IMR-90 (cell line): ENCODE results near the gene AGBL1. TPM values are rescaled to one million over a fixed set of nuclear protein-coding genes. Genes with fewer than 3 reads are reported as not detected.

Experiments used
- ATAC-seq: fragments of 200-7000 bp; cut with Tn5 transposase; 2 replicates; pipeline ENCODE4 v1.9.1; 2020; ENCODE audit warnings: low read depth, mild to moderate bottlenecking, moderate library complexity
- BruUV-seq: library from RNA; stranded (reverse); fragments of 400-500 nt; replicated peaks from 2 replicates; lab custom pipeline; 2021; lab: Mats Ljungman, UMichigan
- CTCF ChIA-PET: fragments of 300-600 bp; formaldehyde crosslinking; extraction: SDS; loops from one replicate; lab custom pipeline; 2021; ENCODE audit warnings: antibody characterized with exemption; lab: Yijun Ruan, JAX
- POLR2A ChIA-PET: fragments of 300-600 bp; sonication (Branson Sonifier 250); formaldehyde crosslinking; loops from one replicate; lab custom pipeline; 2022; ENCODE audit warnings: antibody characterized with exemption; ENCODE audit not compliant: unreplicated experiment; lab: Charles Lee
- DNase-seq: peaks from one replicate; pipeline ENCODE4 v3.0.0; 2013
- H2AFZ ChIP-seq: replicated peaks from 2 replicates; pipeline ENCODE3; 2013; ENCODE audit warnings: low read length, mild to moderate bottlenecking; ENCODE audit not compliant: poor library complexity
- H2AK5ac ChIP-seq: 2 replicates; pipeline ENCODE4 v1.6.1; 2013; ENCODE audit warnings: low read depth, low read length, inconsistent platforms
- H2AK9ac ChIP-seq: replicated peaks from 2 replicates; pipeline ENCODE3; 2013; ENCODE audit warnings: mild to moderate bottlenecking, low read depth, low read length, moderate library complexity; ENCODE audit not compliant: poor library complexity
- H2BK120ac ChIP-seq: 2 replicates; pipeline ENCODE4 v1.6.1; 2013; ENCODE audit warnings: low read depth, low read length, inconsistent platforms
- H2BK15ac ChIP-seq: 3 replicates; pipeline ENCODE4 v1.6.1; 2013; ENCODE audit warnings: low read depth, low read length, inconsistent platforms
- H2BK20ac ChIP-seq: 2 replicates; pipeline ENCODE4 v1.6.1; 2013; ENCODE audit warnings: low read depth, mild to moderate bottlenecking, inconsistent platforms, low read length, moderate library complexity
- H2BK5ac ChIP-seq: 2 replicates; pipeline ENCODE4 v1.6.1; 2013; ENCODE audit warnings: mild to moderate bottlenecking, low read depth, low read length, inconsistent platforms; ENCODE audit not compliant: poor library complexity, severe bottlenecking
- H3K14ac ChIP-seq: replicated peaks from 2 replicates; pipeline ENCODE4 v1.6.1; 2013; ENCODE audit warnings: low read depth, low read length, inconsistent platforms
- H3K18ac ChIP-seq: 2 replicates; pipeline ENCODE4 v1.6.1; 2013; ENCODE audit warnings: low read depth, low read length, control low read depth
- H3K23ac ChIP-seq: 2 replicates; pipeline ENCODE4 v1.6.1; 2013; ENCODE audit warnings: low read depth, low read length, inconsistent platforms
- H3K27ac ChIP-seq: 2 replicates; pipeline ENCODE4 v1.5.1; 2013; ENCODE audit warnings: mild to moderate bottlenecking, control low read depth, low read length; ENCODE audit not compliant: insufficient read depth
- H3K27me3 ChIP-seq: 2 replicates; pipeline ENCODE4 v1.6.1; 2013; ENCODE audit warnings: low read length; ENCODE audit not compliant: control insufficient read depth, insufficient read depth
- H3K36me3 ChIP-seq: 2 replicates; pipeline ENCODE4 v1.6.1; 2013; ENCODE audit warnings: low read length, mixed read lengths; ENCODE audit not compliant: control insufficient read depth, insufficient read depth
- H3K4ac ChIP-seq: 2 replicates; pipeline ENCODE4 v1.6.1; 2013; ENCODE audit warnings: low read depth, low read length, inconsistent platforms
- H3K4me1 ChIP-seq: 2 replicates; pipeline ENCODE4 v1.6.1; 2013; ENCODE audit warnings: low read length, mixed read lengths; ENCODE audit not compliant: control insufficient read depth, insufficient read depth
- H3K4me2 ChIP-seq: 2 replicates; pipeline ENCODE4 v1.6.1; 2013; ENCODE audit warnings: low read depth, mild to moderate bottlenecking, control low read depth, low read length, moderate library complexity
- H3K4me3 ChIP-seq: 2 replicates; pipeline ENCODE4 v1.5.1; 2013; ENCODE audit warnings: low read depth, mild to moderate bottlenecking, control low read depth, low read length, moderate library complexity; ENCODE audit not compliant: insufficient read depth
- H3K56ac ChIP-seq: 2 replicates; pipeline ENCODE4 v1.6.1; 2013; ENCODE audit warnings: low read length, inconsistent platforms; ENCODE audit not compliant: insufficient read depth; ENCODE audit errors: extremely low read depth
- H3K79me1 ChIP-seq, 2 experiments: 2 replicates each; pipeline ENCODE4 v1.6.1; 2013; ENCODE audit warnings: low read length in 2 of 2, inconsistent platforms in 1 of 2, low read depth in 1 of 2
- H3K9ac ChIP-seq: 2 replicates; pipeline ENCODE4 v1.6.1; 2013; ENCODE audit warnings: low read depth, low read length, control low read depth
- H3K9me1 ChIP-seq: 2 replicates; pipeline ENCODE4 v1.6.1; 2013; ENCODE audit warnings: low read length, inconsistent platforms; ENCODE audit not compliant: insufficient read depth
- H3K9me3 ChIP-seq: 2 replicates; pipeline ENCODE4 v1.6.1; 2013; ENCODE audit warnings: low read length; ENCODE audit not compliant: control insufficient read depth, insufficient read depth
- H4K20me1 ChIP-seq: 2 replicates; pipeline ENCODE4 v1.6.1; 2013; ENCODE audit warnings: low read length, inconsistent platforms; ENCODE audit not compliant: insufficient read depth
- H4K5ac ChIP-seq: 2 replicates; pipeline ENCODE4 v1.6.1; 2013; ENCODE audit warnings: mild to moderate bottlenecking, low read depth, low read length, control low read depth
- H4K8ac ChIP-seq, 2 experiments: 2 replicates each; pipeline ENCODE4 v1.6.1; 2013; ENCODE audit warnings: low read depth in 2 of 2, low read length in 2 of 2, control low read depth in 1 of 2, inconsistent platforms in 1 of 2
- H4K91ac ChIP-seq: 2 replicates; pipeline ENCODE4 v1.6.1; 2013; ENCODE audit warnings: low read depth, low read length, inconsistent platforms; ENCODE audit not compliant: insufficient read depth
- BHLHE40 ChIP-seq: fragments of 150-350 bp; IDR thresholded peaks from 2 replicates; pipeline ENCODE4 v1.6.1; 2016; ENCODE audit warnings: mild to moderate bottlenecking, low read depth, low read length
- CEBPB ChIP-seq: IDR thresholded peaks from 2 replicates; pipeline ENCODE4 v1.6.1; 2012; ENCODE audit warnings: low read depth, low read length, improper control_type of control experiment
- CHD1 ChIP-seq: IDR thresholded peaks from 2 replicates; pipeline ENCODE4 v1.6.1; 2012; ENCODE audit warnings: low read depth, low read length, improper control_type of control experiment
- FOS ChIP-seq: fragments of 150-350 bp; IDR thresholded peaks from 2 replicates; pipeline ENCODE4 v1.6.1; 2016; ENCODE audit warnings: low read depth, low read length
- MAFK ChIP-seq: IDR thresholded peaks from 2 replicates; pipeline ENCODE4 v1.6.1; 2012; ENCODE audit warnings: low read depth, low read length, improper control_type of control experiment
- MAZ ChIP-seq: IDR thresholded peaks from 2 replicates; pipeline ENCODE4 v1.6.1; 2012; ENCODE audit warnings: low read depth, mild to moderate bottlenecking, low read length, improper control_type of control experiment, moderate library complexity, borderline replicate concordance
- MXI1 ChIP-seq: IDR thresholded peaks from 2 replicates; pipeline ENCODE4 v1.6.1; 2012; ENCODE audit warnings: low read depth, mild to moderate bottlenecking, low read length, moderate library complexity, borderline replicate concordance
- NFE2L2 ChIP-seq: fragments of 150-350 bp; IDR thresholded peaks from 2 replicates; pipeline ENCODE4 v1.6.1; 2016; ENCODE audit warnings: low read depth, mild to moderate bottlenecking, low read length
- POLR2A ChIP-seq: IDR thresholded peaks from 2 replicates; pipeline ENCODE4 v1.6.1; 2012; ENCODE audit warnings: mild to moderate bottlenecking, low read depth, low read length
- RAD21 ChIP-seq: IDR thresholded peaks from 2 replicates; pipeline ENCODE4 v1.6.1; 2012; ENCODE audit warnings: low read length, improper control_type of control experiment
- RCOR1 ChIP-seq: IDR thresholded peaks from 2 replicates; pipeline ENCODE4 v1.6.1; 2012; ENCODE audit warnings: mild to moderate bottlenecking, low read length, improper control_type of control experiment; ENCODE audit not compliant: insufficient replicate concordance
- RFX5 ChIP-seq: IDR thresholded peaks from 2 replicates; pipeline ENCODE4 v1.8.0; 2012; ENCODE audit warnings: low read depth, mild to moderate bottlenecking, low read length, moderate library complexity
- SMC3 ChIP-seq: fragments of 150-350 bp; IDR thresholded peaks from 2 replicates; pipeline ENCODE4 v1.6.1; 2016; ENCODE audit warnings: low read depth, mild to moderate bottlenecking, antibody characterized with exemption, low read length, moderate library complexity
- USF2 ChIP-seq: fragments of 150-350 bp; IDR thresholded peaks from 2 replicates; pipeline ENCODE4 v1.6.1; 2017; ENCODE audit warnings: mild to moderate bottlenecking, antibody characterized with exemption, low read length, low read depth
- whole genome bisulfite sequencing, 2 experiments: methylation state at CpG; one replicate each; pipeline versions ENCODE4 v1.1.5 to v1.1.7; 2013; ENCODE audit warnings: missing lambda C conversion rate in 2 of 2; ENCODE audit not compliant: insufficient read length in 1 of 2; ENCODE audit errors: extremely low coverage in 2 of 2; 5-methylcytosine and 5-hydroxymethylcytosine counted together
- dilution Hi-C: fragments of 300-500 bp; cut with HindIII; formaldehyde crosslinking; loops from one replicate; pipeline ENCODE4 v1.14.3; 2018; ENCODE audit warnings: low sequenced_read_pairs; ENCODE audit not compliant: unreplicated experiment
- in situ Hi-C: fragments of 300-500 bp; cut with MboI; formaldehyde crosslinking; loops from 3 replicates; pipeline ENCODE4 v1.14.3; 2019; ENCODE audit warnings: low sequenced_read_pairs, inconsistent platforms, mixed read lengths
- intact Hi-C: fragments of 100-400 bp; cut with micrococcal nuclease; formaldehyde crosslinking; loops from 2 replicates; pipeline ENCODE4 v1.10.0; 2022
- polyA plus RNA-seq, 3 experiments: library from polyadenylated mRNA; depleted of rRNA; stranded (reverse); fragments of >200 nt; gene quantifications; 2 replicates each; pipeline ENCODE4 v1.2.3, GENCODE V29; 2012; ENCODE audit warnings: low replicate concordance in 1 of 3
- total RNA-seq: library from RNA; depleted of rRNA; stranded (reverse); fragments of >200 nt; gene quantifications from 2 replicates; pipeline ENCODE4 v1.2.3, GENCODE V29; 2012
- TF ChIP-seq, protein P1 (sequence below): fragments of 150-350 bp; IDR thresholded peaks from 2 replicates; pipeline ENCODE4 v1.6.1; 2016; ENCODE audit warnings: low read depth, mild to moderate bottlenecking, low read length, moderate library complexity, borderline replicate concordance
- TF ChIP-seq, protein P2 (sequence below): conservative IDR thresholded peaks from 2 replicates; pipeline ENCODE4 v1.5.1; 2012; ENCODE audit warnings: mild to moderate bottlenecking, low read depth, low read length, improper control_type of control experiment

Gene AGBL1
- total and polyA plus RNA-seq, 2 of the 4 experiments (the other 2 are of a cell fraction), result not detected

- dilution Hi-C loops (no loop called here), in situ Hi-C loops (no loop called here), intact Hi-C loops (no loop called here)
- no peak for TF ChIP-seq USF2
- TF ChIP-seq, protein P1, sequence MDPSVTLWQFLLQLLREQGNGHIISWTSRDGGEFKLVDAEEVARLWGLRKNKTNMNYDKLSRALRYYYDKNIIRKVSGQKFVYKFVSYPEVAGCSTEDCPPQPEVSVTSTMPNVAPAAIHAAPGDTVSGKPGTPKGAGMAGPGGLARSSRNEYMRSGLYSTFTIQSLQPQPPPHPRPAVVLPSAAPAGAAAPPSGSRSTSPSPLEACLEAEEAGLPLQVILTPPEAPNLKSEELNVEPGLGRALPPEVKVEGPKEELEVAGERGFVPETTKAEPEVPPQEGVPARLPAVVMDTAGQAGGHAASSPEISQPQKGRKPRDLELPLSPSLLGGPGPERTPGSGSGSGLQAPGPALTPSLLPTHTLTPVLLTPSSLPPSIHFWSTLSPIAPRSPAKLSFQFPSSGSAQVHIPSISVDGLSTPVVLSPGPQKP, result no peak
- TF ChIP-seq FOS, result no peak
- no peak for TF ChIP-seq NFE2L2
- TF ChIP-seq, protein P2, sequence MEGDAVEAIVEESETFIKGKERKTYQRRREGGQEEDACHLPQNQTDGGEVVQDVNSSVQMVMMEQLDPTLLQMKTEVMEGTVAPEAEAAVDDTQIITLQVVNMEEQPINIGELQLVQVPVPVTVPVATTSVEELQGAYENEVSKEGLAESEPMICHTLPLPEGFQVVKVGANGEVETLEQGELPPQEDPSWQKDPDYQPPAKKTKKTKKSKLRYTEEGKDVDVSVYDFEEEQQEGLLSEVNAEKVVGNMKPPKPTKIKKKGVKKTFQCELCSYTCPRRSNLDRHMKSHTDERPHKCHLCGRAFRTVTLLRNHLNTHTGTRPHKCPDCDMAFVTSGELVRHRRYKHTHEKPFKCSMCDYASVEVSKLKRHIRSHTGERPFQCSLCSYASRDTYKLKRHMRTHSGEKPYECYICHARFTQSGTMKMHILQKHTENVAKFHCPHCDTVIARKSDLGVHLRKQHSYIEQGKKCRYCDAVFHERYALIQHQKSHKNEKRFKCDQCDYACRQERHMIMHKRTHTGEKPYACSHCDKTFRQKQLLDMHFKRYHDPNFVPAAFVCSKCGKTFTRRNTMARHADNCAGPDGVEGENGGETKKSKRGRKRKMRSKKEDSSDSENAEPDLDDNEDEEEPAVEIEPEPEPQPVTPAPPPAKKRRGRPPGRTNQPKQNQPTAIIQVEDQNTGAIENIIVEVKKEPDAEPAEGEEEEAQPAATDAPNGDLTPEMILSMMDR, result no peak
- TF ChIP-seq CHD1, result no peak
- TF ChIP-seq MAZ, result no peak
- TF ChIP-seq SMC3, result no peak
- TF ChIP-seq CEBPB, result no peak
- no peak for TF ChIP-seq RFX5
- no peak for TF ChIP-seq RCOR1
- no peak for TF ChIP-seq BHLHE40
- no peak for TF ChIP-seq MAFK
- no peak for TF ChIP-seq MXI1
- no peak for TF ChIP-seq RAD21
- no peak for TF ChIP-seq POLR2A
- 40% methylated on average over 2 of the region's 6 CpGs; no CpG with 5 or more reads in 1 of the 2 experiments for WGBS, 2 experiments
- no peak overlapping the region for H3K27ac ChIP-seq
- H3K4me1 ChIP-seq, result no peaks in the 10 kb centered on the region
- H3K9me1 ChIP-seq, result no peaks in the 10 kb centered on the region
- H3K14ac ChIP-seq, result no peak overlapping the region
- no peak overlapping the region for H3K4ac ChIP-seq
- POLR2A ChIA-PET, result no interaction called here
- H4K8ac ChIP-seq, result no peak overlapping the region
- no peak overlapping the region for H3K56ac ChIP-seq
- no peak overlapping the region for H2AFZ ChIP-seq
- H4K20me1 ChIP-seq, result no peaks in the 10 kb centered on the region
- H3K23ac ChIP-seq, result no peak overlapping the region
- no peak overlapping the region for H2AK5ac ChIP-seq
- H3K4me2 ChIP-seq, result no peak overlapping the region
- peaks cover 16% of the 10 kb centered on the region for H3K9me3 ChIP-seq
- ATAC-seq (no peak), DNase-seq (no peak)
- no peak overlapping the region for H4K5ac ChIP-seq
- H3K18ac ChIP-seq, result no peak overlapping the region
- no peak overlapping the region for H2AK9ac ChIP-seq
- CTCF ChIA-PET, result interaction anchor here (0.7 kb wide), 1 partner anchor 8 kb away, joined by 5 read pairs; no protein-coding TSS in a partner anchor
- BruUV-seq, result no TSS peak
- no peak overlapping the region for H2BK5ac ChIP-seq
- no peak overlapping the region for H4K91ac ChIP-seq
- no peaks in the 10 kb centered on the region for H3K36me3 ChIP-seq
- H2BK15ac ChIP-seq, result no peak overlapping the region
- no peak overlapping the region for H2BK120ac ChIP-seq
- H3K27me3 ChIP-seq, result no peaks in the 10 kb centered on the region
- H2BK20ac ChIP-seq, result no peak overlapping the region
- H3K9ac ChIP-seq, result no peak overlapping the region
- no peak overlapping the region for H3K4me3 ChIP-seq
- H3K79me1 ChIP-seq, result no peaks in the 10 kb centered on the region
Observed at GRCh38 chr15:86849558-86850285, 770.1 kb downstream of the AGBL1 start.
